CD14-positive monocyte (primary cell): Measurements from ENCODE around the gene P2RX3. TPM values are rescaled to one million over a fixed set of nuclear protein-coding genes. Genes with fewer than 3 reads are reported as not detected.

Source experiments
- DNase-seq, 3 donors: peaks; one replicate each; pipeline ENCODE4 v3.0.0-alpha.2; 2011 to 2022
- H2AFZ ChIP-seq: 2 replicates; pipeline ENCODE4 v1.6.0; 2012; ENCODE audit warnings: mild to moderate bottlenecking, low read depth, low read length, inconsistent platforms; ENCODE audit not compliant: insufficient read depth, poor library complexity, severe bottlenecking
- H3K27ac ChIP-seq, 2 donors: 1 replicate in 1 of 2; 2 replicates in 1 of 2; pipeline ENCODE4 v1.5.1; 2012 to 2013; ENCODE audit warnings: low read length in 2 of 2, control low read depth in 1 of 2, inconsistent platforms in 1 of 2, low read depth in 1 of 2, mild to moderate bottlenecking in 1 of 2
- H3K27me3 ChIP-seq, 2 donors: one replicate each; pipeline versions ENCODE4 v1.6.0 to v1.6.1; 2011 to 2013; ENCODE audit warnings: low read length in 2 of 2; ENCODE audit not compliant: control insufficient read depth in 2 of 2, insufficient read depth in 2 of 2
- H3K36me3 ChIP-seq, 2 donors: replicated peaks in 1 of 2; 1 replicate in 1 of 2; 2 replicates in 1 of 2; pipeline versions ENCODE4 v1.5.1 to v1.6.1; 2012 to 2013; ENCODE audit warnings: low read length in 2 of 2, control low read depth in 1 of 2, inconsistent platforms in 1 of 2, mild to moderate bottlenecking in 1 of 2; ENCODE audit not compliant: insufficient read depth in 2 of 2, control insufficient read depth in 1 of 2
- H3K4me1 ChIP-seq, 2 donors: 1 replicate in 1 of 2; 2 replicates in 1 of 2; pipeline versions ENCODE4 v1.5.1 to v1.6.1; 2012 to 2013; ENCODE audit warnings: low read length in 2 of 2, control low read depth in 1 of 2, inconsistent platforms in 1 of 2, mild to moderate bottlenecking in 1 of 2, moderate library complexity in 1 of 2; ENCODE audit not compliant: insufficient read depth in 2 of 2, control insufficient read depth in 1 of 2
- H3K4me2 ChIP-seq: replicated peaks from 2 replicates; pipeline ENCODE3; 2012; ENCODE audit warnings: low read length, moderate library complexity, mild to moderate bottlenecking; ENCODE audit not compliant: poor library complexity, severe bottlenecking; ENCODE audit errors: extremely low read depth
- H3K4me3 ChIP-seq, 3 experiments: fragments of 200-600 bp in 1 of 3; sonication (generic) in 1 of 3; replicated peaks in 1 of 3; 1 replicate in 2 of 3; 2 replicates in 1 of 3; pipeline ENCODE4 v1.5.1; 2011 to 2013; ENCODE audit warnings: low read length in 3 of 3, mild to moderate bottlenecking in 3 of 3, control low read depth in 2 of 3, low read depth in 2 of 3, inconsistent platforms in 1 of 3, moderate library complexity in 1 of 3
- H3K79me2 ChIP-seq: 2 replicates; pipeline ENCODE4 v1.6.0; 2012; ENCODE audit warnings: mild to moderate bottlenecking, control low read depth, inconsistent platforms, low read length, moderate library complexity; ENCODE audit not compliant: insufficient read depth
- H3K9ac ChIP-seq: 2 replicates; pipeline ENCODE4 v1.6.0; 2017; ENCODE audit warnings: low read length, mild to moderate bottlenecking; ENCODE audit not compliant: insufficient read depth, poor library complexity, severe bottlenecking
- H3K9me3 ChIP-seq, 2 donors: replicated peaks in 1 of 2; 1 replicate in 1 of 2; 2 replicates in 1 of 2; pipeline versions ENCODE4 v1.5.1 to v1.6.1; 2012 to 2013; ENCODE audit warnings: low read length in 2 of 2, control low read depth in 1 of 2; ENCODE audit not compliant: control insufficient read depth in 1 of 2, insufficient read depth in 1 of 2
- H4K20me1 ChIP-seq: 2 replicates; pipeline ENCODE4 v1.6.0; 2012; ENCODE audit warnings: mild to moderate bottlenecking, low read length, control low read depth, moderate library complexity; ENCODE audit not compliant: insufficient read depth
- H3K27ac Mint-ChIP-seq, 7 donors: one replicate each; pipeline ENCODE4 v1.8.0; 2020; ENCODE audit warnings: mild to moderate bottlenecking in 7 of 7, mixed read lengths in 7 of 7, moderate library complexity in 6 of 7, inconsistent platforms in 2 of 7
- H3K27me3 Mint-ChIP-seq, 3 donors: one replicate each; pipeline ENCODE4 v1.8.0; 2021 to 2022; ENCODE audit warnings: low read depth in 3 of 3, mild to moderate bottlenecking in 3 of 3, mixed read lengths in 3 of 3, moderate library complexity in 3 of 3, inconsistent platforms in 1 of 3
- H3K36me3 Mint-ChIP-seq, 2 donors: one replicate each; pipeline ENCODE4 v1.8.0; 2020; ENCODE audit warnings: mixed read lengths in 2 of 2, inconsistent platforms in 1 of 2, mild to moderate bottlenecking in 1 of 2
- H3K4me1 Mint-ChIP-seq: one replicate; pipeline ENCODE4 v1.8.0; 2020; ENCODE audit warnings: mild to moderate bottlenecking, mixed read lengths
- H3K4me3 Mint-ChIP-seq, 2 donors: one replicate each; pipeline ENCODE4 v1.8.0; 2020; ENCODE audit warnings: mild to moderate bottlenecking in 2 of 2, mixed read lengths in 2 of 2, moderate library complexity in 1 of 2
- H3K9me3 Mint-ChIP-seq, 7 donors: one replicate each; pipeline ENCODE4 v1.8.0; 2020 to 2022; ENCODE audit warnings: mixed read lengths in 7 of 7, mild to moderate bottlenecking in 6 of 7, moderate library complexity in 6 of 7, inconsistent platforms in 2 of 7
- WGBS: methylation state at CpG from one replicate; pipeline ENCODE4 v1.1.5; 2013; ENCODE audit warnings: missing lambda C conversion rate; ENCODE audit not compliant: insufficient coverage; 5-methylcytosine and 5-hydroxymethylcytosine counted together
- intact Hi-C, 2 donors: fragments of 100-400 bp; cut with micrococcal nuclease; formaldehyde crosslinking; loops; one replicate each; pipeline versions ENCODE4 v1.15.0 to v1.15.1; 2023
- polyA plus RNA-seq, 3 donors: library from polyadenylated mRNA; depleted of rRNA in 1 of 3; unstranded in 2 of 3; stranded (reverse) in 1 of 3; fragments of 300-500 nt in 2 of 3; fragments of >200 nt in 1 of 3; fragmentation: Illumina TruSeq in 2 of 3; gene quantifications; 1 replicate in 2 of 3; 2 replicates in 1 of 3; pipeline ENCODE4 v1.2.3, GENCODE V29; 2012 to 2021
- TF ChIP-seq, protein P1 (sequence below): fragments of 200-600 bp; IDR thresholded peaks from one replicate; pipeline ENCODE4 v1.8.0; 2022; ENCODE audit warnings: antibody characterized with exemption, mild to moderate bottlenecking

Gene P2RX3
- polyA plus RNA-seq, 3 donors = not detected

DNA sequence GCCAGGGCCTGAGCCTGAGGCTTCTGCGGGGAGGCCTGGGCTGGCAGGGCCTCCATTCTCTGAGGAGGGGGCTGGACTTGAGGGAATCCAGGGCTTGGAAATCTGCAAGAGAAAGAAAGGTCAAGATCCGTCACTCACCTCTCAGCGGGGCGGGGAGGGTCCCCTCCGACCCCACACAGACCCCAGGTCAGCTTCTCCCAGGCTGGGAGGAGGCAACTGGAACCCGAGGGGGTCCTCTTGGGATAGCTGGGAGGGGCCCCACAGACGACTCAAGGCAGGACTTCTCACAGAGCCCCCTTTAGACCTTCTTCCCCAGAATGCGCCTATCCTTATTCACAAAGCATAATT, 24.4 kb upstream of the P2RX3 start:
- Histone ChIP-seq H3K27me3 (no peaks in the 10 kb centered on the region), H3K9ac (no peak overlapping the region), H4K20me1 (no peaks in the 10 kb centered on the region), H3K4me1 (peaks cover 13 to 22% of the 10 kb centered on the region in 2 donors), H3K27ac (no peak overlapping the region), H2AFZ (no peak overlapping the region), H3K36me3 (no peaks in the 10 kb centered on the region), H3K4me3 (no peak overlapping the region), H3K9me3 (no peaks in the 10 kb centered on the region), H3K79me2 (no peaks in the 10 kb centered on the region), H3K4me2 (no peak overlapping the region)
- intact Hi-C loops = no loop called here
- no peak for DNase-seq
- peaks cover 0 to 2% (median 0%) of the 10 kb centered on the region in 7 donors for H3K9me3 Mint-ChIP-seq
- WGBS = 94% methylated on average over 3 of the region's 8 CpGs
- H3K4me1 Mint-ChIP-seq = peaks cover 14% of the 10 kb centered on the region
- H3K27ac Mint-ChIP-seq = no peak overlapping the region
- TF ChIP-seq, protein P1, sequence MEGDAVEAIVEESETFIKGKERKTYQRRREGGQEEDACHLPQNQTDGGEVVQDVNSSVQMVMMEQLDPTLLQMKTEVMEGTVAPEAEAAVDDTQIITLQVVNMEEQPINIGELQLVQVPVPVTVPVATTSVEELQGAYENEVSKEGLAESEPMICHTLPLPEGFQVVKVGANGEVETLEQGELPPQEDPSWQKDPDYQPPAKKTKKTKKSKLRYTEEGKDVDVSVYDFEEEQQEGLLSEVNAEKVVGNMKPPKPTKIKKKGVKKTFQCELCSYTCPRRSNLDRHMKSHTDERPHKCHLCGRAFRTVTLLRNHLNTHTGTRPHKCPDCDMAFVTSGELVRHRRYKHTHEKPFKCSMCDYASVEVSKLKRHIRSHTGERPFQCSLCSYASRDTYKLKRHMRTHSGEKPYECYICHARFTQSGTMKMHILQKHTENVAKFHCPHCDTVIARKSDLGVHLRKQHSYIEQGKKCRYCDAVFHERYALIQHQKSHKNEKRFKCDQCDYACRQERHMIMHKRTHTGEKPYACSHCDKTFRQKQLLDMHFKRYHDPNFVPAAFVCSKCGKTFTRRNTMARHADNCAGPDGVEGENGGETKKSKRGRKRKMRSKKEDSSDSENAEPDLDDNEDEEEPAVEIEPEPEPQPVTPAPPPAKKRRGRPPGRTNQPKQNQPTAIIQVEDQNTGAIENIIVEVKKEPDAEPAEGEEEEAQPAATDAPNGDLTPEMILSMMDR = no peak
- no peak overlapping the region for H3K4me3 Mint-ChIP-seq
- H3K36me3 Mint-ChIP-seq = peaks cover 0 to 2% of the 10 kb centered on the region in 2 donors
- H3K27me3 Mint-ChIP-seq = peaks cover 4 to 9% (median 8%) of the 10 kb centered on the region in 3 donors

DNA sequence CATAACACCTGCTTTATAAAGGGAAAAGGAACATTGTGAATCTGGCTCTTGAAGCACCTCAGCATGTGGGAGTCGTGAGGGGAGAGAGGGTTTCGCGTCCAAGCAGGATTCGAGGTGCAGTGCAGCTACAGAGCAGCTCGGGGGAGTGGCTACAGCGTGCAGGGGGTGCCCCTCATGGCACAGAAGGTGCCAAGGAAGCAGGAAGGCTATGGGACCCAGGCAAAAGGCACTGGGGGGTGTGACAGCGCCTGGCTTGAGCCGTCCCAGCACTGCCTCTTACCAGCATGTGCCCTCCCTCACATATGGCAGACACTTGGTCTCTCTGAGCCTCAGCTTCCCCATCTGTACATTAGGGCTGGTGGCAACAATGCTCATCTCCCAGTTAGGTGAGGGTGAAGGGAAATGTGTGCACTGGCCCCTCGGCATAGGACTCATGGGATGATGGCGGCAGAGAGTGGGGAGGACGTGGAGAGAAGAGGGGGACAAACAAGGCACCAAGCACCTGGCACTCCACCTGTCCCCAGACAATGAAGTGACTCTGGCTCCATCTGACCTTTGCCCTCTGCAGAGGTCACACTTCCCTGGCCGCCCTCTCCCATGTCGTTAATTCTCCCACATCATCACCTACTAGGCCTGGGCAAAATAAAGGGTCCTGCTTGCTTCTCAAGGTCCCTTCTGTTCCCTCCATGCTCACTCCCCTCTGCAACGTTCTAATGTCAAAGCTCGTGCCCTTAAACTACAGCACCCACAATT, 23.8 kb upstream of the P2RX3 start:
- DNase-seq = no peak
- intact Hi-C loops = no loop called here
- TF ChIP-seq, protein P1 = no peak
- Mint-ChIP-seq H3K36me3 (peaks cover 0 to 2% of the 10 kb centered on the region in 2 donors), H3K4me1 (peaks cover 14% of the 10 kb centered on the region), H3K27ac (no peak overlapping the region), H3K27me3 (peaks cover 4 to 9% (median 8%) of the 10 kb centered on the region in 3 donors), H3K4me3 (no peak overlapping the region), H3K9me3 (peaks cover 0 to 4% (median 0%) of the 10 kb centered on the region in 7 donors)
- Histone ChIP-seq H3K4me3 (no peak overlapping the region), H3K4me2 (no peak overlapping the region), H3K36me3 (no peaks in the 10 kb centered on the region), H3K9ac (no peak overlapping the region), H4K20me1 (no peaks in the 10 kb centered on the region), H3K27ac (no peak overlapping the region), H3K9me3 (no peaks in the 10 kb centered on the region), H3K4me1 (peaks cover 13 to 22% of the 10 kb centered on the region in 2 donors), H3K27me3 (no peaks in the 10 kb centered on the region), H3K79me2 (no peaks in the 10 kb centered on the region), H2AFZ (no peak overlapping the region)
- WGBS = 96% methylated on average over 14 of the region's 15 CpGs
